HG03460 (cell line): ENCODE results near the gene CTNS.

ENCODE experiments used
- ATAC-seq: cut with Tn5 transposase; IDR thresholded peaks from one replicate; pipeline ENCODE4 v1.9.1; 2021; ENCODE audit not compliant: unreplicated experiment

Gene CTNS

DNA sequence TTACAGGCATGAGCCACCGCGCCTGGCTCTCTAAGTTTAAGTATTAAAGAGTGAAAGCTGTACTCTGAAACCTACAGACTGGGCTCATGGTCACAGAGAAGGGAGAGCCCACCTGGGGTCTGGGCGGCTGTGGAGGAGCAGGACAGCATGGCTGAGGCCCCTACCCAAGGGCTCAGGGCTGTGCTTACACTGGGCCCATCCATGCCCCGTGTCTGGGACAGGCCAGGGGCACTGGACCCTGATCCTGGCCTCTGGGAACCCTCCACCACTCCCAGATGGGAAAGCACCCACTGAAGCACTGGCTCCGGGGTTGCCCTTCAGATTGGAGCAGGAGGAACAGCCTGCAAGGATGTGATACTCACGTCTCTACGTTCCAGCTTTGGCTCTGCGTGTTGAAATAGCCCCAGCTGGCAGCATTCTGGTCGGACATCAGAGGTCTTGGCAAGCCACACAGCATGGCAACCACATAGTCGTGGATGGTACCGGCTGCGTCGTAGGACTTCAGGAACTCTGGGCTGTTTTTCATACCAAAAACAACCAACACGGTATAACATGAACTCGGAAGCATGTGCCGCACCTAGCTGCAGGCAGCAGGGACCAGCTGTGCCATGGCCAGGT is 13.5 kb upstream of the CTNS start:
- ATAC-seq = no peak

DNA sequence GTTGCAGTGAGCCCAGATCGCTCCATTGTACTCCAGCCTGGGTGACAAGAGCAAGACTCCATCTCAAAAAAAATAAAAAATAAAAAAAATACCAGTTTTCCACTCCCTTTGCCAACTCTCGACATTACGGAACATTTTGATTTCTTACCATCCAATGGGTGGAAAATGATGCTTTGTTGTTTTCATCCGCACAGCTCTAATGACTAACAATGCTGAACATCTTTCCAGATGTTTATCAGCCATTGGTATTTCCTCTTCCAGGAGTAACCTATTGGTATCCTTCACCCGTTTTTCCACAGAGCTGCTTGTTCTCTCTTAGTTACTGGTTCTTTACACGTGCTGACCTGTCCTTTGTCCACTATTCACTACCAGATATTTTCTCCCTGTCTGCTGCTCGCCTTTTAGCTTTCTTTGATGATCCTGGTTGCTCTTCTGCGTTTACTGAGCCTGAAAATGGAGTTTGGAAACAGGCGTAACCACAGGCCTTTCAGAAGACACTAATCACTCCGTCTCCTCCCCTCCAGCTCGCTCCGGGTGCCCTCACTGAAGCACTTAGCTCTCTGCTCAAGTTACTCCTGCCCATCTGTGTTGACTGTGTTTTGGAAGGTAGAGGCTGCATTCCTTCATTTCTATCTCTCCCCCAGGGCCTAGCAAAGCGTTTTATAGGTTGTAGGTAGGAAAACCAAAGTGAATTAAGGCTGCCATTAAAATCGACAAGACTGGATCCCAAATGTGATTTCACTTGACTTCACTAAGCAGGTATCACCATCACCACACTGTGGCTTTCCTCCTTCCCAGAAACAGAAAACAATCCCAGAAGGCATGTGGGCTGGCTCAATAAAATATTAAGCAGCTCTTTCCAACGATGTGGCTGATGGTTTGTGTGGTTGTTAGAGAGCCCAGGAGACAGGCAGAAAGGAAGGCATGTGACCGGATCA is 9.5 kb upstream of the CTNS start:
- ATAC-seq = no peak

DNA sequence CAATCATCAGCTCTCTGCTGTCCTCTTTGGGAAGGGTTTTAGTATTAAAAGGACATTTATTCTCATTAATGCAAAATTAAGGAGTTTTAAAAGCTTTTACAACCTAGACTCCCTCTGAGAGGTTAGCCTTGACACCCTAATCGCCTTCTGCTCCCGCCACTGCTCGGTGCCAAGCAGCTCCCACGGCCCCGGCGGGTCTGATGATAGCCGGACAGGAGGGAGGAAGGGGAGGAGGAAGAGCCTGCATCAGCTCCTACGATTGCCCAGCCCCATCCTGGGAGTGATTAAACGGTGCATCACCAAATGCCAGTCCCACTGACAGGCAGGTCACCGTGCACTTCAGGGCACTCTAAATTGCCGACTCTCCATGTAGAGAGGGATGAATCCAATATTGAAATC is 8.8 kb upstream of the CTNS start:
- no peak for ATAC-seq

DNA sequence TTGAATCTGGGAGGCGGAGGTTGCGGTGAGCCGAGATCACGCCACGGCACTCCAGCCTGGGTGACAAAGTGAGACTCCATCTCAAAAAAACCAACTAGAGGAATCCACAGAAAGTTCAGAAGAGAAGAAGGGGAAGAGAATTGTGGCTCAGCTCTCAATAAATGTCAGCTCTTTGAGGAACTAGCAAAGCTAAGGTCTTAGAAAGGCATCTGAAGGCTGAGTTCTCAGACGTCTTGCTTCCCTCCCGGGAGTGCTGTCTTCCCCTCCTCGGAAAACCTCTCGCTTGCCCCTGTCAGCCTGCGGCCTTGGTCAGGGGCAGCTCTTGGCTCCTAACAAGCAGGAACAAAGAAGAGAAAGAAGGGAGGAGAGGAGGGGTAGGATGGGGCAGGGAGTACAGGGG is 5.8 kb upstream of the CTNS start:
- no peak for ATAC-seq

DNA sequence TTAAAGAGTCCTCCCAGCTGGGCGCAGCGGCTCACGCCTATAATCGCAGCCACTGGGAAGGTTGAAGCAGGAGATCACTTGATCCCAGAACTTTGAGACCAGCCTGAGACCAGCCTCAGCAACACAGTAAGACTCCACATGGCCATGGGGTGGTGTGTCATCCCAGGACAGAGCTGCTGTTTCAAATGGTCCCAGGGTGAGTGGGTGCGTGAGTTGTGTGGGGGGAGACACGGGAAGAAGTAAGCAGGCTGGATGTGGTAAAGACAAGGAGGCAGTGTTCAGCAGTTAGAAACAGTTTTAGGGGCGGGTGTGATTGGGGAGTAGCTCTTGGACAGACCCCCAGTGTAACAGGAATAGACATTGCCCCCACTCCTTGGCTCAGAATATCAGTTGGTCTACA is 4.3 kb upstream of the CTNS start:
- no peak for ATAC-seq

DNA sequence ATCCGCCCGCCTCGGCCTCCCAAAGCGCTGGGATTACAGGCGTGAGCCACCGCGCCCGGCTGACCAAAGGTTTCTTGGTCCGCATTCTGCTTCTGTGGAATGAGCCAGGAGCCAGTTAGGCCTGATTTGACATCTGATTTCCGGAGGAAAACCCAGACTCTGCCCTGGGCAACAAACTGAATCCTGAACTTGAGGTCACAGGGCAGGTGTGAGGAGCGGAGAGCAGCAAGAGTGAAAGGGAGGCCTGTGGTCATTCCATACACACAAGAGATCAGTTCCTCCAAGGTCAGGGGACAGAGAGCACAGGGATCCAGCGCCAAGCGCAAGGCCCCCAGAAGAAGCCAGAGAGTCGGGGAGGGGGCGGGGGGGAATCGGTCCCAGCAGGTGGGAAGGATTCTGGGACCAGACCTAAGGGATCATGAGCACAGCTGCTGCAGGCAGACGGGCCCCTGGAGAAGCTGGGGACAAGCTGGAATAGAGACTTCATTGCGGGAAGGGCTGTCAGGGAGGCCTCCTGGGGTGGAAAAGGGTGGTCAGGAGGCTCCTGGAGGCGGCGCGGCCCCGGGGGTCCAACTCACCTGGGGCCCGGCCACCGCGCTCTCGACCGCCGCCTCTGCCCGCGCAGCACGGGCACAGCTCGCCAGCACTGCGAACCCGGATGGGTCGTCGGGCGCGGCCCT is 946 bp upstream of the CTNS start:
- no peak for ATAC-seq

DNA sequence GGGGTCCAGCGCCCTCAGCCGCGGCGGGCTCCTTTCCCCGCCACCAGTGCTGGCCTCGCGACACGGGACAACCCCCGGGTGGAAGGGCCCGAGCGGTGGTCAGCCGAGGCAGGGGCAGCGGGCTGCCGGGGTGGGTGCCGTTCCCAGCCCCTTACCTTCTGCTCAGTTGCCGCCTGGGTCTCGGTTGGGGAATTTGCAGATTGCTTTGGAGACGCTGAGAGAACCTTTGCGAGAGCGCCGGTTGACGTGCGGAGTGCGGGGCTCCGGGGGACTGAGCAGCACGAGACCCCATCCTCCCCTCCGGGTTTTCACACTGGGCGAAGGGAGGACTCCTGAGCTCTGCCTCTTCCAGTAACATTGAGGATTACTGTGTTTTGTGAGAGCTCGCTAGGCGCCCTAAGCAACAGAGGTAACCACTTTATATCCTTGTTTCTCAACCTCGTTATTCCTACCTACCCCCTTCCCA is 381 bp downstream of the CTNS start:
- peak; percentile 24 for ATAC-seq

DNA sequence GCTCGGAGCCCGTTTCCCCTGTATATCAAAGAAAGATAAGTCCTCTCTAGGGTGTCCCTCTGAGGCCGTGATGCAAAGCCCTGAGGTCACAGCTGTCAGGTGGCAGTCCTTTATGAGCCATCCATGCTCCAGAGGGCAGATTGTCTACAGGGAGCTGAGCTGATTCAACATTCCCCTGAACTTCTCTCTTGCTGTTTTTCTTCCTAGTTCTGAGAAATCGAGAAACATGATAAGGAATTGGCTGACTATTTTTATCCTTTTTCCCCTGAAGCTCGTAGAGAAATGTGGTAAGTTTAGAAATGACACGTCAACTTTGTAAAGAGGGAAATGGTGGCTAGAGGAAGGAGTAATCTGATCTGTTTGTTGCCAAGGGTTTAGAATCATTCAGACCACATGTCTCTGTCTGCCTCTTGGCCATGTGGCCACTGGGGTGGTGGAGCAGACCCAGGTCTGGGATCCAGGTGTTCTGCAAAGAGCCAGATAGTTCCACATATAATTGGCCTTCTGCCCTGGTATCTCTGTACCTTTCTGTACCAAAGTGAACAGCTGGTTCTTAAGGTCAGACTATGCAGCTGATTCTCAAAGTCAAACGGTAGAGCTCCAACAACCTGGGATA is 3.5 kb downstream of the CTNS start:
- no peak for ATAC-seq

DNA sequence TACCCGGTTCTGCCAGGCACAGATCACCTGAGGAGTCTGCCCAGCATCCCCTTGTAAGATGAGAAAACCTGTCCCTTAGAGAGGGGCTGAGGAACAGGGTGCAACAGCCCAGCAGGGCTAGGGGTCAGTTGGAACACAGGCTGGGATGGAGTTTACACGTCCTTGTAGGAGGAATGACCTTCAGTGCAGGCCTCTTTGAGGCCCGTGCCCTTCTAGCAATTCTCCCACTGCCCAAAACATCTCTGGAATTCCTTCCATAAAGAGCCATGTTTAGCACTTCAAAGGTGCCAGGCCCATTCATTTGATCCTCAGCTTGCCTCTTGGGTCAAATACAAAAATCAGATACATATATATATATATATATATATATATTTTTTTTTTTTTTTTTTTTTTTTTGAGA is 4.5 kb downstream of the CTNS start:
- no peak for ATAC-seq

DNA sequence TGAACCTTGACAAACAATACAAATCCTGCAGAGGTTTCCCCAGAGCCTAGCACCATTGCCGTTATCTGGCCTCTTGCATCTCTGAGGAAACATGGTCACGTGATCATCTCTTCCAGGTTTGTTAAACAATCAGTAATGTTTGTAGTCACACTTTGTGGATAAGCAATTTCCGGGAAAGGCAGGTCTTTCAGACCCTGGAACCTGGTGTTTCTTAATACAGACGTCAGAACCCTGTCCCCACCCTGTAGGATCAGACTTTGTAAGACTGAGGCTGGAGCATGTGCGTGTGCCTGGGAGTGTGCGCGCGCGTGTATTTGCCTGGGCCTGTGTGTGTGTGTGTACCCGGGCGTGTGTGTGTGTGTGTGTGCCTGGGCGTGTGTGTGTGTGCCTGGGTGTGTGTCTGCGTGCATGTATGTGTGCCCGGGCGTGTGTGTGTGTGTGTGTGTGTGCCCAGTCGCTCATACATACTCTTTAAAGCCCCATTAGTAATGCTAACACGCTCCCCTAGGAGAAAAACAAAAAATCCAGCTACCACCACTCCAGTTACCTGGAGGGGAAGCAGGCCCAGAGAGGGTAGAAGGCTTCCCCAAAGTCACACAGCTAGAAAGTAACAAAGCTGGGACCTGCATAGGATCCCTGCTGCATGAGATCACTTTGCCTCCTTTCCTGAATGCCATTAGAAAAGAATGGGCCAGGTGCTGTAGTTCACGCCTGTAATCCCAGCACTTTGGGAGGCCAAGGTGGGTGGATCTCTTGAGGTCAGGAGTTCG is 5.3 kb downstream of the CTNS start:
- ATAC-seq = no peak

DNA sequence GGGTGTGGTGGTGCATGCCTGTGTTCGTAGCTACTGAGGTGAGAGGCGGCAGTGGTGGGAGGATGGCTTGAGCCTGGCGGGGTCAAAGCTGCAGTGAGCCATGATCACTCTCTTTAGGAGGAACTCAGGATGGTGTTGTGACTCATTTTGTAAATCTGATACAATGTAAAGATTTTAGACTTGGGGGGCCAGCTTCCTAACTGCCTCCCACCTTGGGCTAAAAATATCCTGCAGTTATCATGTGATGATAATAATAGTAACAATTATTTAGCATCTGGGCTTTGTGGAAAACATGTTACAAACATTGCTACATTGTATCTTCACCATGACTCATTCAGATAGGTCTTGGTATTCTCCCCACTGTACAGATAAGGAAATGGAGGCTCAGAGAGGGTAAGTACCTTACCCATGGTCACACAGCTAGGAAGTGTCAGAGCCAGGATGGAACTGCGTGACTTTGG is 7.4 kb downstream of the CTNS start:
- ATAC-seq = no peak

DNA sequence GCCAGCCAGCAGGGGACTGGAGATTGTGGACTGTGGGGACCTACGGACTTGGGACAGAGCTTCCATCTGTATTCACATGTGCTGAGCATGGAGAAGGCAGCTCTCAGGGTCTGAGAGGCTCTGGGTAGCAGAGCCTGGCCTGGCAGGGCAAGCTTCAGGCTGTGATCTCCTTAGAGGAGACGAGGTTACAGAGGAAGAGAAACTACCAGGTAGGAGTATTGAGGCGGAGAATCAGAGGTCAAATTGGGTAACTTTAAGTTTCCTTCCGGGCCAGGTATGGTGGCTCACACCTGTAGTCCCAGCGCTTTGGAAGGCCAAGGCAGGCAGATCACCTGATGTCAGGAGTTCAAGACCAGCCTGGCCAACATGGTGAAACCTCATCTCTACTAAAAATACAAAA is 8.8 kb downstream of the CTNS start:
- no peak for ATAC-seq

DNA sequence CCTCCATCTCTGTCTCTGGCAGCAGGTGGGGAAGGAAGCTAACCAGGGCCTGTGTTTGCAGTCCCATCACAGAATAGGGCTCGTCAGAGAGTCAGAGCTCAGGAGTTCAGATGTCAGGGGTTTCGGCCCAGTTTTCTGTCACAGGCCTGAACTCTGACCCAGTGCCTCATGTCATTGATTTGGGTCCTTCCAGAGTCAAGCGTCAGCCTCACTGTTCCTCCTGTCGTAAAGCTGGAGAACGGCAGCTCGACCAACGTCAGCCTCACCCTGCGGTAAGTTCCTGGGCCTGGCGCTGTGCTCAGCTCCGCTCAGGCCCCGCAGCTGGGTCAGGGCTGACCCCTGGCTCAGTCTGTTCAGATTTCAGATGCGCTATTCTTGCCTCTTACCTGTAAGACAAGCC is 10.7 kb downstream of the CTNS start:
- ATAC-seq = no peak

DNA sequence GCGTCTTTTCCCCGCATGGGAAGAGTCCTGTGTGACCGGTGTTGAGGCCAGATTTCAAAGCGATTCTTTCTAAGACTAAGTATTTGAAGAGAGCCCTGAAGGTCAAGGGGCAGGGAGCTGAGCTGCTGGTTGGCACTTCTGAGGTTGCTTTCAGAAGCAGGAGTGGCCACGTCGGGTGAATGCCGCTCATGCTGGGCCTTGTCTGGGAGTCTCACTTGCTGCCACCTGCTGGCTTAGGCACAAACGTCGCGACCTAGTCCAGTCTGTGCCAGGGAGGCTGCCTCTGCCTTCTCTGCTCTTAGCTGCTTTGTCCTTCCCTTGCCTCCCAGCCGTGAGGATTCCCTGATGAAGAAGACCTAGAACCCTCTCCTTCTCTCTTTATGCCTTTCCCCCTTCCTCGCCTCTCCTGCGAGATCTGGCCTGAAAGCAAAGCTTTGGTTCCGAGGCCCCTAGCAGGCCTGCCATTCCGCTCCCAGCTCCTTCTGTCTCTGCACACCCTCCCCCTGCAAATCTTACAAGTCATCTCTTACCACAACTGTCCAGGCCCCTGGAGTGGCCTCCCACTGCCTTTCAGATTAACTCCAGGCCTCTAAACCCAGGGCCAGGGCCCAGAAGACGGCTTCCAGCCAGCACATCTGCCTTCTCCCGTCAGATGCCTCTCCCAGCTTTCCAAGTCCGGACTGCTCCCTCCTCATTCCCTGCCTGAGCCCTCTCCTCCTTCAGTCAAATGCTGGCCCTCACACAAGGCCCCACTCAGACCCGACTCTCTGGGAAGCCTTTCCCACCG is 11.4 kb downstream of the CTNS start:
- no peak for ATAC-seq

DNA sequence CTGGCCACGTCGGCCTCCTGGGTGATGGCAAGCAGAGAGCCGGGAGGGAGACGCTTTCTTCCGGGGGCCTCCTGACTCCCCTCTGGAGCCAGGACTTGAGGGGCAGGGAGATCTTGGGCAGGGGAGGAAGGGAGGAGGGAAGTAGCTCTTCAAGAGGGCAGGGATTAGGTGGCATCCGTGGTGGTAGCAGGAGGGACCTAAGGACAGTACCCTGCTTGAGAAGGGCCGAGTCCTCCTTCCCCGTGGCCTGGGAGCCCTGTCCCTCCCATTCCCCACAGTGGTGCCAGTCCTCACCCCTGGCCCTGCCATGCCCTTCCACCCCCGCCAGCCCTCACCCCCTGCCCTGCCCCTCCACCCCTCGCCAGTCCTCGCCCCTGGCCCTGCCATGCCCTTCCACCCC is 19.2 kb downstream of the CTNS start:
- ATAC-seq = no peak

DNA sequence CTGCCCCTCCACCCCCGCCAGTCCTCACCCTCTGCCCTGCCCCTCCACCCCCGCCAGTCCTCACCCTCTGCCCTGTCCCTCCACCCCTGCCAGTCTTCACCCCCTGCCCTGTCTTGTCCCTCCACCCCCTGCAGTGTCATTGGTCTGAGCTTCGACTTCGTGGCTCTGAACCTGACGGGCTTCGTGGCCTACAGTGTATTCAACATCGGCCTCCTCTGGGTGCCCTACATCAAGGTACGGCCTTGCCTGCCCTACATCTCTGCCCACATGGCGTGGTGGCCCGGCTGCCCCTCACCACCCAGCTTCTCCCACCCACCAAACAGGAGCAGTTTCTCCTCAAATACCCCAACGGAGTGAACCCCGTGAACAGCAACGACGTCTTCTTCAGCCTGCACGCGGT is 19.8 kb downstream of the CTNS start:
- ATAC-seq = no peak

DNA sequence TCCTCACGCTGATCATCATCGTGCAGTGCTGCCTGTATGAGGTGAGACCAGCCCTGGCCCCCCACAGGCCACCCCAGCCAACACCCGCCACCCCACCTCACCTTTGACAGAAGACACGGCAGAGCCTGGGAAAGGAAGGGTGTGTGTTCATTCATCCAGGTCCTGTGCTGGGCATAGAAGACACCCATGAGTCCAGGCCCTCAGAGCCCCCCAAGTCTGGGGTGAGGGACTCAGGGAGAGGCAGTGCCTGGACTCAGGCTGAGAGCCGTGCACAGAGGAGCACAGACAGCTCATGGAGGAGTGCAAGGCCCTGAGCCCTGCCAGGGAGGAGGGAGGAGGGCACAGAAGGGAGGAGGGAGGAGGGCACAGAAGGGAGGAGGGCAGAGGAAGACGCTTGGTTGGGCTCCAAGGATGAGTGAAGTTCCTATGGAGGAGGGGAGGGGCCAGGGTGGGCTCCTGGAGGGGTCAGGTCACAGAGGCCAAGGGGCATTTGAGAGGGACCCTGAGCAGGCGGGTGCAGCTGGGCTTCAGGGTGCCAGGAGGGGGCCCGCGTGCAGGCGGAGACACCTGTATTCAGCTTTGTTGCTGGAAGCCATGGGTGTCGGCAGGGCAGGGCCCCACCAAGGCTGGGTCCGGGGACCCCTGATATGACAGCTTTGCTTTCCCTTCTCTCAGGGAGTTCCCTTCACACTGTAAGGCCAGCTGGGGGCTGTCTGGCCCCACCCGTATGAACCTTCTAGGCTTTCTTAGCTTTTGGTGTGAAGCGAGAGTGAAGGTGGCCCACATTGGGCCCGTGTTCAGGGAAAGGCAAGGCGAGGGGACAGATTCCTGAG is 20.4 kb downstream of the CTNS start:
- no peak for ATAC-seq

DNA sequence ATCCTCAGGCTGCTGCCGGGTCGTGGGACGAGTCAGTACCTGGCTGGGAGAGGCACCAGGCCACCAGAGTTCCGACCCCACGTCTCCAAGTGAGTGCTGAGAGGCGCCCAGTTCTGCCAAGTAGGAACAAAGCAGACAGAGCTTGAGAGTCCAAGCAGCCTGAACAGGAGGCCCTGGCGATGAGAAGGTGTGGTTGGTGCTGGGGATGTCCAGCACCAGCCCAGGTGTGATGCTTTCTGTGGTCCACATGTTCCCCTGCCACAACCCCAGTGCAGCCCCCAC is 21.0 kb downstream of the CTNS start:
- ATAC-seq = no peak
